Measurements from ENCODE around the gene NEU3.

DNA sequence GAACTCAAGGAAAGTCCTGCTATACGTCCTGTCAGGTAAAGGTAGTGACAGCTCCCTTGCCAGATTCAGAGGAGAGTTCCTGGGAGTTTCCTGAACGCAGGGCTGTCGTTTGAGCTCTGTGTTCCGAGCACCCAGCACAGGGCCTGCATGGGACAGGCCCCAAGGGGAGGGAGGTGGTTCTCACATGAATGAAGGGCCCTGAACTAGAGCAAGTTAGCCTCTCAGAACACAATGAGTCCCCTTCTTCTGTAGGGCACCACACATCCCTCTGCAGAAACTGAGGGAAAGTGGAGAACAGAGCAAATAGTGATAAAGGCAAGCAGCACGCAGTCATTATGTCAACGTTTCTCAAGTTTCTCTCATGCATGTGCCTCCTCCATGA is 35.3 kb downstream of the NEU3 start:
- no peak for TF ChIP-seq EZH2 (IDR thresholded peaks at IDR 0.05; ENCODE audit: borderline replicate concordance, insufficient read depth, low read depth, low read length, poor library complexity, severe bottlenecking)
- no peak for TF ChIP-seq CTCF (IDR thresholded peaks at IDR 0.05)

Measured in B cell (primary cell).